SK-N-MC (cell line): Measurements from ENCODE around the gene LRRFIP2.

Experiments
- DNase-seq: peaks from one replicate; pipeline ENCODE4 v3.0.0-alpha.2; 2011; ENCODE audit warnings: low read depth, low spot score
- H3K27ac ChIP-seq: fragments of 200-600 bp; sonication (generic); 2 replicates; pipeline ENCODE4 v1.5.1; 2016; ENCODE audit warnings: mixed run types
- H3K36me3 ChIP-seq: fragments of 200-600 bp; sonication (generic); 2 replicates; pipeline ENCODE4 v1.6.1; 2017; ENCODE audit warnings: antibody characterized with exemption, low read length, mixed read lengths; ENCODE audit not compliant: insufficient read depth
- H3K4me3 ChIP-seq: fragments of 200-600 bp; sonication (generic); 2 replicates; pipeline ENCODE4 v1.5.1; 2016
- H3K9ac ChIP-seq: fragments of 200-600 bp; sonication (generic); 2 replicates; pipeline ENCODE4 v1.8.0; 2017; ENCODE audit warnings: mixed run types, mixed read lengths; ENCODE audit not compliant: insufficient read length
- H3K9me3 ChIP-seq: fragments of 200-600 bp; sonication (generic); 2 replicates; pipeline ENCODE4 v1.6.1; 2017; ENCODE audit warnings: low read depth, mild to moderate bottlenecking, antibody characterized with exemption, low read length, moderate library complexity, mixed read lengths
- EZH2 ChIP-seq: fragments of 200-600 bp; sonication (generic); IDR thresholded peaks from one replicate; pipeline ENCODE4 v1.6.1; 2017; ENCODE audit warnings: antibody characterized with exemption
- FOXP2 ChIP-seq: optimal IDR thresholded peaks from 2 replicates; pipeline ENCODE3; 2011; ENCODE audit warnings: mild to moderate bottlenecking, moderate library complexity; ENCODE audit not compliant: insufficient read depth; ENCODE audit errors: extremely low read length, control extremely low read depth
- POLR2AphosphoS5 ChIP-seq: IDR thresholded peaks from 2 replicates; pipeline ENCODE4 v1.6.1; 2012; ENCODE audit warnings: mild to moderate bottlenecking, low read depth, low read length, borderline replicate concordance

LRRFIP2 gene

GRCh38 chr3:37015642-37016041 is 158.7 kb downstream of the LRRFIP2 start:
- Histone ChIP-seq H3K9me3 (no peaks in the 10 kb centered on the region), H3K36me3 (peaks cover 23% of the 10 kb centered on the region), H3K4me3 (no peak overlapping the region), H3K9ac (no peak overlapping the region), H3K27ac (no peak overlapping the region)
- DNase-seq, result no peak
- no peak for TF ChIP-seq FOXP2
- TF ChIP-seq POLR2AphosphoS5, result no peak
- no peak for TF ChIP-seq EZH2

- no peak for TF ChIP-seq EZH2
- TF ChIP-seq FOXP2, result no peak
- TF ChIP-seq POLR2AphosphoS5, result no peak
- peaks cover 15% of the 10 kb centered on the region for H3K36me3 ChIP-seq
- no peak for DNase-seq
- no peak overlapping the region for H3K27ac ChIP-seq
- H3K9me3 ChIP-seq, result no peaks in the 10 kb centered on the region
- H3K9ac ChIP-seq, result no peak overlapping the region
- no peak overlapping the region for H3K4me3 ChIP-seq
Observed at GRCh38 chr3:37014620-37015019, 159.8 kb downstream of the LRRFIP2 start.
